Right ventricle myocardium inferior (tissue), 1 donor: Measurements from ENCODE around the gene SDK1. TPM values are rescaled to one million over a fixed set of nuclear protein-coding genes. Genes with fewer than 3 reads are reported as not detected.
"Not testable (repeated sequence)": the region's sequence is repeated elsewhere in the genome, so short reads cannot be mapped to it uniquely, and the experiment has no call there.

ENCODE experiments used
- ATAC-seq: fragments of 200-7000 bp; cut with Tn5 transposase; one replicate; pipeline ENCODE4 v1.9.1; 2020; ENCODE audit warnings: mild to moderate bottlenecking, moderate library complexity
- DNase-seq: peaks from one replicate; pipeline ENCODE4 v3.0.0; 2021; ENCODE audit errors: missing footprints
- intact Hi-C: fragments of 100-400 bp; cut with DNase I; formaldehyde crosslinking; loops from one replicate; pipeline ENCODE4 v1.11.0; 2022
- total RNA-seq: library from RNA; stranded (reverse); fragmentation: NEBNext Ultra II Directional; extraction: Animal tissue kit (Norgen Biotek cat#: 25700); gene quantifications from one replicate; pipeline ENCODE4 v1.2.1, GENCODE V29; 2021
- donor health status: DM: no; HTN: yes; CAD: no; lungs with severe emphysema.

Gene SDK1
- total RNA-seq, 1 donor from 2014 or later: 2.3 TPM

- intact Hi-C loops: no loop called here
- DNase-seq (no peak), ATAC-seq (no peak)
These were observed 980.4 kb downstream of the SDK1 start for GRCh38 chr7:4281231-4281993.

- intact Hi-C loops: no loop called here
- DNase-seq (no peak), ATAC-seq (no peak)
These were observed 981.6 kb downstream of the SDK1 start for GRCh38 chr7:4282434-4283223.

GRCh38 chr7:4286351-4286750 lies 985.3 kb downstream of the SDK1 start:
- ATAC-seq: no peak
- no peak for DNase-seq
- intact Hi-C loops: no loop called here

GRCh38 chr7:4288791-4289394 lies 987.8 kb downstream of the SDK1 start:
- intact Hi-C loops: no loop called here
- ATAC-seq (no peak), DNase-seq (no peak)

GRCh38 chr7:4297165-4297917 lies 996.3 kb downstream of the SDK1 start:
- no peak for ATAC-seq
- no peak for DNase-seq
- intact Hi-C loops: no loop called here

- ATAC-seq: no peak
- intact Hi-C loops: no loop called here
These were observed 996.8 kb downstream of the SDK1 start for GRCh38 chr7:4297918-4298219.

GRCh38 chr7:4299431-4299830 lies 998.4 kb downstream of the SDK1 start:
- intact Hi-C loops: no loop called here
- DNase-seq (no peak), ATAC-seq (no peak)

More at GRCh38 chr7:4297918-4298219, 996.8 kb downstream of the SDK1 start:
- no peak for DNase-seq

GRCh38 chr7:4302203-4302905 lies 1001.3 kb downstream of the SDK1 start:
- ATAC-seq (no peak), DNase-seq (no peak)
- intact Hi-C loops: no loop called here

GRCh38 chr7:4307316-4308204 lies 1006.5 kb downstream of the SDK1 start:
- intact Hi-C loops: no loop called here
- DNase-seq: no peak
- ATAC-seq: no peak

- intact Hi-C loops: no loop called here
- no peak for ATAC-seq
- no peak for DNase-seq
These were observed 1007.1 kb downstream of the SDK1 start for GRCh38 chr7:4308205-4308590.

- intact Hi-C loops, DNase-seq, ATAC-seq: not testable (repeated sequence)
These were observed 1012.9 kb downstream of the SDK1 start for GRCh38 chr7:4313911-4314310.

- DNase-seq, ATAC-seq, intact Hi-C loops: not testable (repeated sequence)
These were observed 1013.3 kb downstream of the SDK1 start for GRCh38 chr7:4314316-4314715.
